A549 (cell line): ENCODE measurements around the gene RBBP9. TPM values are rescaled to one million over a fixed set of nuclear protein-coding genes. Genes with fewer than 3 reads are reported as not detected.

Source experiments
- BCL3 ChIP-seq: fragments of >200 bp; sonication (Bioruptor Twin); formaldehyde crosslinking; IDR thresholded peaks from 3 replicates; pipeline ENCODE4 v1.6.1; 2016
- CBX8 ChIP-seq: fragments of 200-600 bp; sonication (generic); IDR thresholded peaks from 2 replicates; pipeline ENCODE4 v1.6.1; 2016
- CEBPB ChIP-seq, 2 experiments: fragments of >200 bp in 1 of 2; sonication (Bioruptor Twin) in 1 of 2; formaldehyde crosslinking in 1 of 2; IDR thresholded peaks; 2 replicates each; pipeline ENCODE4 v1.6.1; 2012 to 2016
- EHF ChIP-seq: fragments of 250-450 bp; sonication (Bioruptor Pico); IDR thresholded peaks from 2 replicates; pipeline ENCODE4 v1.5.0; 2020; ENCODE audit warnings: mild to moderate bottlenecking
- EHMT2 ChIP-seq: fragments of 200-600 bp; sonication (generic); IDR thresholded peaks from 2 replicates; pipeline ENCODE4 v1.6.1; 2016; ENCODE audit warnings: antibody characterized with exemption, low read depth, mild to moderate bottlenecking, moderate library complexity
- FOSB ChIP-seq: fragments of 250-450 bp; sonication (Bioruptor Pico); IDR thresholded peaks from 2 replicates; pipeline ENCODE4 v1.5.0; 2020; ENCODE audit warnings: mild to moderate bottlenecking, moderate library complexity
- GATA3 ChIP-seq: IDR thresholded peaks from 2 replicates; pipeline ENCODE4 v1.6.1; 2012; ENCODE audit warnings: borderline replicate concordance
- HEYL ChIP-seq: fragments of 250-450 bp; sonication (Bioruptor Pico); IDR thresholded peaks from 2 replicates; pipeline ENCODE4 v1.8.0; 2021; ENCODE audit warnings: mild to moderate bottlenecking, moderate library complexity
- JUN ChIP-seq, 2 experiments: fragments of >200 bp; sonication (Bioruptor Twin); formaldehyde crosslinking; IDR thresholded peaks; 2 replicates in 1 of 2; 3 replicates in 1 of 2; pipeline ENCODE4 v1.6.1; 2016 to 2017
- KDM1A ChIP-seq: fragments of 200-600 bp; sonication (generic); IDR thresholded peaks from 2 replicates; pipeline ENCODE4 v1.6.1; 2016; ENCODE audit warnings: low read depth, mild to moderate bottlenecking
- KDM5A ChIP-seq: fragments of 200-600 bp; sonication (generic); IDR thresholded peaks from 2 replicates; pipeline ENCODE4 v1.6.1; 2016; ENCODE audit warnings: antibody characterized with exemption, mild to moderate bottlenecking
- MAX ChIP-seq: IDR thresholded peaks from 2 replicates; pipeline ENCODE4 v1.6.1; 2012
- MYC ChIP-seq: IDR thresholded peaks from 2 replicates; pipeline ENCODE4 v1.6.1; 2012; ENCODE audit warnings: mild to moderate bottlenecking, inconsistent platforms, low read length, improper control_type of control experiment, borderline replicate concordance
- NPAS2 ChIP-seq: fragments of 250-450 bp; sonication (Bioruptor Pico); IDR thresholded peaks from 2 replicates; pipeline ENCODE4 v1.8.0; 2022; ENCODE audit warnings: mild to moderate bottlenecking, moderate library complexity, borderline replicate concordance
- NR3C1 ChIP-seq: fragments of >200 bp; sonication (Bioruptor Twin); formaldehyde crosslinking; IDR thresholded peaks from 3 replicates; pipeline ENCODE4 v1.6.1; 2017
- PHF8 ChIP-seq: fragments of 200-600 bp; sonication (generic); IDR thresholded peaks from 2 replicates; pipeline ENCODE4 v1.6.1; 2016; ENCODE audit warnings: low read depth, mild to moderate bottlenecking, antibody characterized with exemption, moderate library complexity, borderline replicate concordance
- POLR2A ChIP-seq: IDR thresholded peaks from 2 replicates; pipeline ENCODE4 v1.6.1; 2012; ENCODE audit warnings: mild to moderate bottlenecking, low read length
- POLR2AphosphoS2 ChIP-seq: conservative IDR thresholded peaks from 2 replicates; pipeline ENCODE4 v1.6.1; 2012; ENCODE audit warnings: low read length, improper control_type of control experiment, inconsistent platforms
- RCOR1 ChIP-seq: fragments of 150-350 bp; IDR thresholded peaks from 2 replicates; pipeline ENCODE4 v1.6.1; 2014; ENCODE audit warnings: antibody characterized with exemption, low read length, low read depth
- RFX5 ChIP-seq: fragments of 450-650 bp; IDR thresholded peaks from 2 replicates; pipeline ENCODE4 v1.7.1; 2014; ENCODE audit warnings: antibody characterized with exemption, mild to moderate bottlenecking, moderate library complexity
- TFCP2L1 ChIP-seq: fragments of 250-450 bp; sonication (Bioruptor Pico); IDR thresholded peaks from 2 replicates; pipeline ENCODE4 v1.5.0; 2021; ENCODE audit warnings: mild to moderate bottlenecking
- ZFP36 ChIP-seq: fragments of 450-650 bp; IDR thresholded peaks from 2 replicates; pipeline ENCODE4 v1.6.1; 2014; ENCODE audit warnings: borderline replicate concordance; ENCODE audit not compliant: partially characterized antibody
- polyA plus RNA-seq, 4 experiments: library from polyadenylated mRNA; depleted of rRNA in 3 of 4; stranded (reverse); fragments of >200 nt; fragmentation: RNase III in 1 of 4; extraction: RNeasy Plus Mini Kit Qiagen cat#74134 plus additional on column Dnase treatment in 1 of 4; gene quantifications; 2 replicates in 3 of 4; 3 replicates in 1 of 4; pipeline ENCODE4 v1.2.3, GENCODE V29; 2011 to 2017
- TF ChIP-seq, protein P1 (sequence below): IDR thresholded peaks from 2 replicates; pipeline ENCODE4 v1.6.1; 2012
- TF ChIP-seq, protein P2 (sequence below): fragments of 200-600 bp; sonication (generic); IDR thresholded peaks from 2 replicates; pipeline ENCODE4 v1.6.1; 2016; ENCODE audit warnings: antibody characterized with exemption, mild to moderate bottlenecking, moderate library complexity
- TF ChIP-seq, protein P3 (sequence below): fragments of >200 bp; sonication (Bioruptor Twin); formaldehyde crosslinking; IDR thresholded peaks from 3 replicates; pipeline ENCODE4 v1.5.1; 2016

Gene RBBP9
- polyA plus RNA-seq, 2 of the 4 experiments (the other 2 are of a cell fraction): 20.7 to 41.1 TPM

GRCh38 chr20:18466894-18467730 lies 29.9 kb downstream of the RBBP9 start, which contains the start of the genes DZANK1 and POLR3F (continued):
- TF ChIP-seq KDM1A (no peak), POLR2A (peak; percentile 80), TFCP2L1 (no peak), PHF8 (peak; percentile 95; the same call in 1 of the 2 replicates), JUN (IDR thresholded peaks at IDR 0.05) (peak; percentile 96 to 98), RFX5 (no peak), CBX8 (no peak), EHMT2 (no peak), HEYL (no peak), POLR2AphosphoS2 (no peak), GATA3 (peak; percentile 26; the same call in 1 of the 2 replicates), NPAS2 (CRISPR knock-in tag) (no peak), MAX (peak; percentile 48), MYC (peak; percentile 97), EHF (no peak), NR3C1 (no peak), ZFP36 (no peak), KDM5A (peak; percentile 99), CEBPB (IDR thresholded peaks at IDR 0.05) (no peak; a peak in 1 of 4 replicates), RCOR1 (no peak), FOSB (CRISPR knock-in tag) (no peak), BCL3 (0 out of 3 replicates have a peak, but pooled peaks have one; percentile 15)
- TF ChIP-seq, protein P1, sequence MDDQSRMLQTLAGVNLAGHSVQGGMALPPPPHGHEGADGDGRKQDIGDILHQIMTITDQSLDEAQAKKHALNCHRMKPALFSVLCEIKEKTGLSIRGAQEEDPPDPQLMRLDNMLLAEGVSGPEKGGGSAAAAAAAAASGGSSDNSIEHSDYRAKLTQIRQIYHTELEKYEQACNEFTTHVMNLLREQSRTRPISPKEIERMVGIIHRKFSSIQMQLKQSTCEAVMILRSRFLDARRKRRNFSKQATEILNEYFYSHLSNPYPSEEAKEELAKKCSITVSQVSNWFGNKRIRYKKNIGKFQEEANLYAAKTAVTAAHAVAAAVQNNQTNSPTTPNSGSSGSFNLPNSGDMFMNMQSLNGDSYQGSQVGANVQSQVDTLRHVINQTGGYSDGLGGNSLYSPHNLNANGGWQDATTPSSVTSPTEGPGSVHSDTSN: 0 out of 2 replicates have a peak, but pooled peaks have one; percentile 12
- TF ChIP-seq, protein P2, sequence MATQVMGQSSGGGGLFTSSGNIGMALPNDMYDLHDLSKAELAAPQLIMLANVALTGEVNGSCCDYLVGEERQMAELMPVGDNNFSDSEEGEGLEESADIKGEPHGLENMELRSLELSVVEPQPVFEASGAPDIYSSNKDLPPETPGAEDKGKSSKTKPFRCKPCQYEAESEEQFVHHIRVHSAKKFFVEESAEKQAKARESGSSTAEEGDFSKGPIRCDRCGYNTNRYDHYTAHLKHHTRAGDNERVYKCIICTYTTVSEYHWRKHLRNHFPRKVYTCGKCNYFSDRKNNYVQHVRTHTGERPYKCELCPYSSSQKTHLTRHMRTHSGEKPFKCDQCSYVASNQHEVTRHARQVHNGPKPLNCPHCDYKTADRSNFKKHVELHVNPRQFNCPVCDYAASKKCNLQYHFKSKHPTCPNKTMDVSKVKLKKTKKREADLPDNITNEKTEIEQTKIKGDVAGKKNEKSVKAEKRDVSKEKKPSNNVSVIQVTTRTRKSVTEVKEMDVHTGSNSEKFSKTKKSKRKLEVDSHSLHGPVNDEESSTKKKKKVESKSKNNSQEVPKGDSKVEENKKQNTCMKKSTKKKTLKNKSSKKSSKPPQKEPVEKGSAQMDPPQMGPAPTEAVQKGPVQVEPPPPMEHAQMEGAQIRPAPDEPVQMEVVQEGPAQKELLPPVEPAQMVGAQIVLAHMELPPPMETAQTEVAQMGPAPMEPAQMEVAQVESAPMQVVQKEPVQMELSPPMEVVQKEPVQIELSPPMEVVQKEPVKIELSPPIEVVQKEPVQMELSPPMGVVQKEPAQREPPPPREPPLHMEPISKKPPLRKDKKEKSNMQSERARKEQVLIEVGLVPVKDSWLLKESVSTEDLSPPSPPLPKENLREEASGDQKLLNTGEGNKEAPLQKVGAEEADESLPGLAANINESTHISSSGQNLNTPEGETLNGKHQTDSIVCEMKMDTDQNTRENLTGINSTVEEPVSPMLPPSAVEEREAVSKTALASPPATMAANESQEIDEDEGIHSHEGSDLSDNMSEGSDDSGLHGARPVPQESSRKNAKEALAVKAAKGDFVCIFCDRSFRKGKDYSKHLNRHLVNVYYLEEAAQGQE: no peak
- TF ChIP-seq, protein P3, sequence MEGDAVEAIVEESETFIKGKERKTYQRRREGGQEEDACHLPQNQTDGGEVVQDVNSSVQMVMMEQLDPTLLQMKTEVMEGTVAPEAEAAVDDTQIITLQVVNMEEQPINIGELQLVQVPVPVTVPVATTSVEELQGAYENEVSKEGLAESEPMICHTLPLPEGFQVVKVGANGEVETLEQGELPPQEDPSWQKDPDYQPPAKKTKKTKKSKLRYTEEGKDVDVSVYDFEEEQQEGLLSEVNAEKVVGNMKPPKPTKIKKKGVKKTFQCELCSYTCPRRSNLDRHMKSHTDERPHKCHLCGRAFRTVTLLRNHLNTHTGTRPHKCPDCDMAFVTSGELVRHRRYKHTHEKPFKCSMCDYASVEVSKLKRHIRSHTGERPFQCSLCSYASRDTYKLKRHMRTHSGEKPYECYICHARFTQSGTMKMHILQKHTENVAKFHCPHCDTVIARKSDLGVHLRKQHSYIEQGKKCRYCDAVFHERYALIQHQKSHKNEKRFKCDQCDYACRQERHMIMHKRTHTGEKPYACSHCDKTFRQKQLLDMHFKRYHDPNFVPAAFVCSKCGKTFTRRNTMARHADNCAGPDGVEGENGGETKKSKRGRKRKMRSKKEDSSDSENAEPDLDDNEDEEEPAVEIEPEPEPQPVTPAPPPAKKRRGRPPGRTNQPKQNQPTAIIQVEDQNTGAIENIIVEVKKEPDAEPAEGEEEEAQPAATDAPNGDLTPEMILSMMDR: no peak
